H1 (cell line): Measurements from ENCODE around the gene DNLZ. TPM values are rescaled to one million over a fixed set of nuclear protein-coding genes. Genes with fewer than 3 reads are reported as not detected.

Experiments used
- CTCF ChIA-PET: fragments of 300-600 bp; sonication (Branson Sonifier 250); formaldehyde crosslinking; loops from one replicate; lab custom pipeline; 2021; ENCODE audit not compliant: partially characterized antibody; lab: Charles Lee
- POLR2A ChIA-PET: fragments of 300-600 bp; sonication (Branson Sonifier 250); formaldehyde crosslinking; loops from one replicate; lab custom pipeline; 2021; ENCODE audit warnings: inconsistent platforms; ENCODE audit not compliant: partially characterized antibody; lab: Charles Lee
- DNase-seq, 2 experiments: peaks; one replicate each; pipeline versions ENCODE4 v3.0.0 to v3.0.0-alpha.2; 2010 to 2022; ENCODE audit warnings: low spot score in 2 of 2, low read depth in 1 of 2, mixed read lengths in 1 of 2
- FAIRE-seq: peaks from 2 replicates; lab custom pipeline; 2011; peaks lifted over from hg19 to GRCh38; lab: Jason Lieb, UNC
- H2AFZ ChIP-seq: 2 replicates; pipeline ENCODE4 v1.8.1; 2012; ENCODE audit warnings: low read length, inconsistent platforms
- H2AK5ac ChIP-seq: 2 replicates; pipeline ENCODE4 v1.6.1; 2013; ENCODE audit warnings: low read depth, low read length
- H2BK120ac ChIP-seq: replicated peaks from 2 replicates; pipeline ENCODE3; 2013; ENCODE audit warnings: low read depth, low read length, inconsistent platforms
- H2BK12ac ChIP-seq: 2 replicates; pipeline ENCODE4 v1.6.1; 2013; ENCODE audit warnings: low read depth, low read length
- H2BK15ac ChIP-seq: 2 replicates; pipeline ENCODE4 v1.6.1; 2013; ENCODE audit warnings: low read length
- H2BK20ac ChIP-seq: 2 replicates; pipeline ENCODE4 v1.6.1; 2013; ENCODE audit warnings: low read length
- H2BK5ac ChIP-seq: 2 replicates; pipeline ENCODE4 v1.6.1; 2013; ENCODE audit warnings: low read depth, low read length
- H3K14ac ChIP-seq: 2 replicates; pipeline ENCODE4 v1.6.1; 2013; ENCODE audit warnings: inconsistent platforms; ENCODE audit not compliant: insufficient read length
- H3K18ac ChIP-seq: 2 replicates; pipeline ENCODE4 v1.6.1; 2013; ENCODE audit warnings: low read length; ENCODE audit errors: extremely low read depth
- H3K23ac ChIP-seq: 2 replicates; pipeline ENCODE4 v1.6.1; 2013; ENCODE audit warnings: inconsistent platforms; ENCODE audit not compliant: insufficient read length
- H3K23me2 ChIP-seq: 2 replicates; pipeline ENCODE4 v1.6.1; 2013; ENCODE audit warnings: low read depth, low read length
- H3K27ac ChIP-seq: 2 replicates; pipeline ENCODE4 v1.6.1; 2011; ENCODE audit warnings: low read depth, low read length, inconsistent platforms
- H3K27me3 ChIP-seq, 4 experiments: replicated peaks in 1 of 4; 1 replicate in 1 of 4; 2 replicates in 3 of 4; pipeline versions ENCODE4 v1.6.1 to v1.8.1; 2011 to 2013; ENCODE audit warnings: low read length in 3 of 4, mild to moderate bottlenecking in 3 of 4, inconsistent platforms in 2 of 4, mixed read lengths in 2 of 4, moderate library complexity in 1 of 4; ENCODE audit not compliant: control insufficient read depth in 3 of 4, insufficient read depth in 3 of 4; ENCODE audit errors: extremely low read depth in 1 of 4
- H3K36me3 ChIP-seq, 4 experiments: 2 replicates each; pipeline versions ENCODE4 v1.6.1 to v1.8.1; 2011 to 2013; ENCODE audit warnings: mild to moderate bottlenecking in 4 of 4, low read length in 3 of 4, moderate library complexity in 2 of 4, control low read depth in 1 of 4, inconsistent platforms in 1 of 4; ENCODE audit not compliant: insufficient read depth in 4 of 4, control insufficient read depth in 2 of 4
- H3K4ac ChIP-seq: replicated peaks from 2 replicates; pipeline ENCODE3; 2013; ENCODE audit warnings: low read length, low read depth, mixed read lengths, inconsistent platforms; ENCODE audit not compliant: insufficient read length
- H3K4me1 ChIP-seq, 4 experiments: replicated peaks in 1 of 4; 1 replicate in 1 of 4; 2 replicates in 3 of 4; pipeline versions ENCODE4 v1.6.1 to v1.8.1; 2011 to 2013; ENCODE audit warnings: low read length in 3 of 4, inconsistent platforms in 2 of 4, mixed read lengths in 1 of 4; ENCODE audit not compliant: insufficient read depth in 4 of 4, control insufficient read depth in 3 of 4
- H3K4me2 ChIP-seq, 2 experiments: 2 replicates each; pipeline versions ENCODE4 v1.6.1 to v1.8.1; 2011 to 2013; ENCODE audit warnings: low read depth in 2 of 2, low read length in 2 of 2, control low read depth in 1 of 2, inconsistent platforms in 1 of 2, mild to moderate bottlenecking in 1 of 2; ENCODE audit not compliant: insufficient read depth in 1 of 2
- H3K4me3 ChIP-seq, 4 experiments: fragments of 200-600, 300-600 bp in 1 of 4; sonication (generic), shearing (Covaris generic), sonication (Bioruptor Twin) in 1 of 4; 2 replicates each; pipeline versions ENCODE4 v1.5.1 to v1.8.1; 2011 to 2016; ENCODE audit warnings: low read length in 4 of 4, low read depth in 3 of 4, control low read depth in 2 of 4, inconsistent platforms in 2 of 4, mild to moderate bottlenecking in 2 of 4, mixed read lengths in 1 of 4, moderate library complexity in 1 of 4; ENCODE audit not compliant: insufficient read depth in 2 of 4; ENCODE audit errors: extremely low read depth in 1 of 4
- H3K56ac ChIP-seq: replicated peaks from 2 replicates; pipeline ENCODE3; 2013; ENCODE audit warnings: low read depth, mild to moderate bottlenecking, mixed read lengths, low read length, inconsistent platforms; ENCODE audit not compliant: insufficient read length
- H3K79me1 ChIP-seq: 2 replicates; pipeline ENCODE4 v1.6.1; 2013; ENCODE audit warnings: low read depth, low read length, control low read depth
- H3K79me2 ChIP-seq, 2 experiments: 2 replicates each; pipeline versions ENCODE4 v1.6.1 to v1.8.1; 2012 to 2013; ENCODE audit warnings: low read length in 2 of 2, mild to moderate bottlenecking in 2 of 2, inconsistent platforms in 1 of 2; ENCODE audit not compliant: insufficient read depth in 2 of 2, control insufficient read depth in 1 of 2
- H3K9ac ChIP-seq, 4 experiments: replicated peaks in 1 of 4; 1 replicate in 1 of 4; 2 replicates in 3 of 4; pipeline versions ENCODE4 v1.6.1 to v1.8.1; 2011 to 2013; ENCODE audit warnings: low read depth in 3 of 4, low read length in 3 of 4, control low read depth in 2 of 4, mild to moderate bottlenecking in 2 of 4, moderate library complexity in 2 of 4, inconsistent platforms in 1 of 4; ENCODE audit errors: extremely low read depth in 1 of 4
- H3K9me3 ChIP-seq, 2 experiments: 2 replicates each; pipeline versions ENCODE4 v1.6.1 to v1.8.1; 2012 to 2013; ENCODE audit warnings: mild to moderate bottlenecking in 2 of 2, moderate library complexity in 2 of 2, control low read depth in 1 of 2, inconsistent platforms in 1 of 2, low read depth in 1 of 2, low read length in 1 of 2, mixed read lengths in 1 of 2; ENCODE audit not compliant: insufficient read depth in 2 of 2
- H4K20me1 ChIP-seq, 2 experiments: replicated peaks in 1 of 2; 2 replicates each; pipeline versions ENCODE3 to v1.8.1; 2011 to 2013; ENCODE audit warnings: inconsistent platforms in 2 of 2, low read length in 2 of 2, mild to moderate bottlenecking in 1 of 2; ENCODE audit not compliant: insufficient read depth in 2 of 2, control insufficient read depth in 1 of 2
- H4K5ac ChIP-seq: 2 replicates; pipeline ENCODE4 v1.6.1; 2013; ENCODE audit warnings: low read length, low read depth, mixed read lengths, inconsistent platforms; ENCODE audit not compliant: insufficient read length
- H4K8ac ChIP-seq: 2 replicates; pipeline ENCODE4 v1.8.0; 2013; ENCODE audit warnings: mild to moderate bottlenecking, moderate library complexity, low read length, inconsistent platforms; ENCODE audit not compliant: insufficient read depth; ENCODE audit errors: extremely low read depth
- H4K91ac ChIP-seq: replicated peaks from 2 replicates; pipeline ENCODE3; 2013; ENCODE audit warnings: low read length, mixed read lengths, inconsistent platforms; ENCODE audit not compliant: insufficient read length
- ATF2 ChIP-seq: IDR thresholded peaks from 2 replicates; pipeline ENCODE4 v1.6.1; 2012; ENCODE audit warnings: low read length, inconsistent platforms
- CBX8 ChIP-seq: fragments of 300-800, 300-1000 bp; sonication (generic); IDR thresholded peaks from 2 replicates; pipeline ENCODE4 v1.7.1; 2016; ENCODE audit warnings: low read depth, low read length, borderline replicate concordance
- EZH2 ChIP-seq: fragments of 200-600 bp; sonication (generic); IDR thresholded peaks from 2 replicates; pipeline ENCODE4 v1.7.1; 2012; ENCODE audit warnings: low read depth, mild to moderate bottlenecking, moderate library complexity, low read length, inconsistent platforms; ENCODE audit not compliant: severe bottlenecking
- GABPA ChIP-seq: IDR thresholded peaks from 2 replicates; pipeline ENCODE4 v1.6.1; 2011; ENCODE audit warnings: mild to moderate bottlenecking, low read length, moderate library complexity, borderline replicate concordance; ENCODE audit not compliant: insufficient read depth
- HDAC2 ChIP-seq, 2 experiments: fragments of 300-600 bp in 1 of 2; sonication (generic) in 1 of 2; IDR thresholded peaks; 2 replicates each; pipeline ENCODE4 v1.6.1; 2011 to 2012; ENCODE audit warnings: low read depth in 2 of 2, low read length in 2 of 2, mild to moderate bottlenecking in 2 of 2, moderate library complexity in 2 of 2, borderline replicate concordance in 1 of 2, inconsistent platforms in 1 of 2
- KDM5A ChIP-seq: fragments of 200-600 bp; IDR thresholded peaks from 2 replicates; pipeline ENCODE4 v1.7.1; 2012; ENCODE audit warnings: mild to moderate bottlenecking, low read length, inconsistent platforms, mixed read lengths
- POU5F1 ChIP-seq: IDR thresholded peaks from 2 replicates; pipeline ENCODE4 v1.6.1; 2011; ENCODE audit warnings: low read depth, mild to moderate bottlenecking, low read length, moderate library complexity
- RFX5 ChIP-seq: IDR thresholded peaks from 2 replicates; pipeline ENCODE4 v1.6.1; 2011; ENCODE audit warnings: low read depth, low read length, improper control_type of control experiment, borderline replicate concordance
- SRF ChIP-seq: IDR thresholded peaks from 2 replicates; pipeline ENCODE4 v1.6.1; 2011; ENCODE audit warnings: mild to moderate bottlenecking, low read depth, low read length, moderate library complexity
- SUZ12 ChIP-seq: fragments of 200-600 bp; sonication (generic); IDR thresholded peaks from 2 replicates; pipeline ENCODE4 v1.6.1; 2012; ENCODE audit warnings: mild to moderate bottlenecking, inconsistent platforms, low read length, moderate library complexity, mixed read lengths
- YY1 ChIP-seq: IDR thresholded peaks from 2 replicates; pipeline ENCODE4 v1.6.1; 2011; ENCODE audit warnings: low read depth, mild to moderate bottlenecking, low read length
- WGBS, 2 experiments: shearing (Covaris generic) in 1 of 2; methylation state at CpG; one replicate each; pipeline versions ENCODE4 v1.1.6 to v1.1.7; 2013 to 2015; ENCODE audit warnings: low lambda C conversion rate in 2 of 2, mixed read lengths in 2 of 2, inconsistent platforms in 1 of 2, low coverage in 1 of 2, missing lambda C conversion rate in 1 of 2; ENCODE audit not compliant: insufficient replicate concordance in 2 of 2, insufficient coverage in 1 of 2, insufficient read length in 1 of 2; ENCODE audit errors: extremely low coverage in 1 of 2, missing lambda C conversion rate in 1 of 2; 5-methylcytosine and 5-hydroxymethylcytosine counted together
- polyA plus RNA-seq, 7 experiments: library from polyadenylated mRNA; depleted of rRNA in 3 of 7; stranded (reverse) in 5 of 7; unstranded in 2 of 7; fragments of >200 nt in 5 of 7; fragments of 200-250 nt in 2 of 7; gene quantifications; 1 replicate in 5 of 7; 2 replicates in 1 of 7; 4 replicates in 1 of 7; pipeline versions ENCODE4 v1.2.1 to v1.2.3, GENCODE V29; 2011 to 2013; ENCODE audit warnings: missing spikeins in 2 of 7, mixed read lengths in 2 of 7
- total RNA-seq: library from RNA; stranded (reverse); fragmentation: NEBNext Ultra II Directional; extraction: Animal tissue kit (Norgen Biotek cat#: 25700); gene quantifications from 2 replicates; pipeline ENCODE4 v1.2.1, GENCODE V29; 2021

DNLZ gene
- total and polyA plus RNA-seq, 2 of the 8 experiments (the other 6 are each of a cell fraction or from before 2014, with no cell fraction given): 11.6 to 17.9 TPM

GRCh38 chr9:136341769-136342168 is 21.8 kb downstream of the DNLZ start:
- no peak overlapping the region for H3K4ac ChIP-seq
- H3K36me3 ChIP-seq: peaks cover 0 to 4% (median 0%) of the 10 kb centered on the region in 4 experiments; a peak in 2 of 8 replicates
- H4K20me1 ChIP-seq: no peaks in the 10 kb centered on the region
- peak overlapping the region in 1 of 4 experiments; percentile 72; a peak in 2 of 8 replicates for H3K4me3 ChIP-seq
- H3K4me1 ChIP-seq: peaks cover 0 to 16% (median 9%) of the 10 kb centered on the region in 4 experiments; a peak in 6 of 7 replicates
- no peak overlapping the region for H3K9ac ChIP-seq
- H2BK120ac ChIP-seq: no peak overlapping the region
- H2BK20ac ChIP-seq: no peak overlapping the region
- H4K91ac ChIP-seq: no peak overlapping the region
- H3K79me1 ChIP-seq: no peaks in the 10 kb centered on the region
- H3K9me3 ChIP-seq: no peaks in the 10 kb centered on the region
- no peak overlapping the region for H4K5ac ChIP-seq
- H4K8ac ChIP-seq: no peak overlapping the region
- H3K23ac ChIP-seq: no peak overlapping the region
- H3K79me2 ChIP-seq: no peaks in the 10 kb centered on the region
- no peak overlapping the region for H3K18ac ChIP-seq
- WGBS, 2 experiments: 91% methylated on average over 8 of the region's 10 CpGs; no CpG with 5 or more reads in 1 of the 2 experiments
- H3K14ac ChIP-seq: no peak overlapping the region
- H3K27ac ChIP-seq: no peak overlapping the region
- ChIA-PET CTCF (interaction anchor here (0.7 to 7.9 kb wide), 7 partner anchors 12 to 180 kb away, joined by 3 to 80 read pairs (median 4); partner anchors contain the start of gene DNLZ), POLR2A (interaction anchor here (0.9 to 8.0 kb wide), 4 partner anchors 10 to 47 kb away, joined by 3 to 137 read pairs (median 3); partner anchors contain the start of gene DNLZ)
- no peak overlapping the region for H2BK5ac ChIP-seq
- peaks cover 2% of the 10 kb centered on the region; the same call in 1 of the 2 replicates for H3K23me2 ChIP-seq
- no peak overlapping the region for H2BK15ac ChIP-seq
- H3K27me3 ChIP-seq: no peaks in the 10 kb centered on the region
- H3K56ac ChIP-seq: no peak overlapping the region
- H2AFZ ChIP-seq: no peak overlapping the region
- peak overlapping the region; percentile 65; the same call in 1 of the 2 replicates for H2AK5ac ChIP-seq
- DNase-seq (no peak), FAIRE-seq (no peak)
- H3K4me2 ChIP-seq: peak overlapping the region; percentile 54 to 77; a peak in 3 of 4 replicates
- no peak overlapping the region for H2BK12ac ChIP-seq
- TF ChIP-seq EZH2: no peak
- no peak for TF ChIP-seq HDAC2 (IDR thresholded peaks at IDR 0.05; ENCODE audit: borderline replicate concordance in 1 of 2, low read depth in 2 of 2, low read length in 2 of 2)
- TF ChIP-seq POU5F1: no peak
- TF ChIP-seq GABPA: no peak
- no peak for TF ChIP-seq YY1
- no peak for TF ChIP-seq KDM5A
- TF ChIP-seq CBX8: no peak
- TF ChIP-seq RFX5: no peak
- TF ChIP-seq SRF: no peak
- no peak for TF ChIP-seq ATF2
- TF ChIP-seq SUZ12: no peak
